ENCODE data around the gene F7.
"Not testable (repeated sequence)": the region's sequence is repeated elsewhere in the genome, so short reads cannot be mapped to it uniquely, and the experiment has no call there.

F7 gene

DNA sequence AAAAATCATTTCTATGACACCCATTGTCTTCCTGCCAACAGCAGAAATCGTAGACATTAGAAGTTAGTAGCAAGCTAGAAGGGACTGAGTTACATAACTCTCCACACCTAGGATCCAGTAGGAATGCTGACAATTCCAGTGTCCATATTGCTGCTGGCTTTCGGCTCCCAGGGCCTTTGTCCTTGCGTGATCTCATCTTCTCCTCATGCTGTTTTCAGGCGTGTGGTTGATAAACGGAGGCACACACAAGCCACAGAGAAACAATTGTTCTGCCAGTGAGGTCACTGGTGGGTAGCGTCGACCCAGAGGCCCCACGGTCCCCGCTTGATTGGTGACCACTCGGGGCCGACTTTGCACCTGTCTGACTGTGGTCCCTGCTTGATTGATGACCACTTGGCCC is 31.6 kb upstream of the F7 start:
- no peak for DNase-seq

DNA sequence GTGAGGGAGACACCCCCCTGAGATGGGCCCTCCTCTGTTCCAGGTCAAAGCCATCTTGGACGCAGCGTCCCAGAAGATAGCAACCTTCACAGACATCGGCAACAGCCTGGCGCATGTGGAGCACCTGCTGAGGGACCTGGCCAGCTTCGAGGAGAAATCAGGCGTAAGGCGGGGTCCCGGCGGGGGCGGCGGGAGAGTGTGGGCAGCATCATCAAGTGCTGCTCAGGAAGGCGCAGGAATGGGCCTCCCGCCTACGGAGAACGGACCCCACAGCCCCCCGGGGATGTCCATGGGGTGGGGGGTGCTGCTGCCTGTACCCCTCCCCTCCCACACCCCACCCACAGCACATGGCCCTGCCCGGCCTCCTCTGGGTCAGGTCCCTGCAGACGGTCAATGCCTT is 31.2 kb upstream of the F7 start:
- DNase-seq: no peak

DNA sequence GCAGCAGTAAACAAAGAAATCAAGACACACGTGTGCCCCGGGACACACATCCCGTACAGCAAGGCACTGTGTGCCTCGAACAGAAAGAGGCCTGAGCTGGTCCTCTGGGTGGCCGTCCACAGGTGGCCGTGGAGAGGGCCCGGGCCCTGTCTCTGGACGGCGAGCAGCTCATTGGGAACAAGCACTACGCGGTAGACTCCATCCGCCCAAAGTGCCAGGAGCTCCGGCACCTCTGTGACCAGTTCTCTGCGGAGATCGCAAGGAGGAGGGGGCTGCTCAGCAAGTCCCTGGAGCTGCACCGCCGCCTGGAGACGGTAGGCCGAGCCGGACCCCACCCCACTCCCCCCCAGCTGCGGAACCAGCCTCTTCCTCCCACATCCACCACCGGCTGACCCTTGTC is 30.7 kb upstream of the F7 start:
- DNase-seq: no peak

DNA sequence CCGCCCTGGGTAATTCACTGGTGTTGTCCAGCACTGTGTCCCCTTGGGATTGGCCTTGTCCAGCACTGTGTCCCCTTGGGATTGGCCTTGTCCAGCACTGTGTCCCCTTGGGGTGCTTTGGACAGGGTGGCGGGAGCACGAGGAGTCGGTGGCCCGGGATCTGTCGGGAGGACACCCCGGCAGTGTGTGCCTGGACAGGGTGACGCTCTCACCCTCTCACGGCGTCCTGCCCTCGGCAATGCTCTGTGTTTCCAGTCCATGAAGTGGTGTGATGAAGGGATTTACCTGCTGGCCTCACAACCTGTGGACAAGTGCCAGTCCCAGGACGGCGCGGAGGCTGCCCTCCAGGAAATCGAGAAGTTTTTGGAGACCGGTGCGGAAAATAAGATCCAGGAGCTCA is 29.9 kb upstream of the F7 start:
- no peak for DNase-seq

- DNase-seq: no peak
These were observed 28.8 kb upstream of the F7 start for GRCh38 chr13:113076681-113077401.

DNA sequence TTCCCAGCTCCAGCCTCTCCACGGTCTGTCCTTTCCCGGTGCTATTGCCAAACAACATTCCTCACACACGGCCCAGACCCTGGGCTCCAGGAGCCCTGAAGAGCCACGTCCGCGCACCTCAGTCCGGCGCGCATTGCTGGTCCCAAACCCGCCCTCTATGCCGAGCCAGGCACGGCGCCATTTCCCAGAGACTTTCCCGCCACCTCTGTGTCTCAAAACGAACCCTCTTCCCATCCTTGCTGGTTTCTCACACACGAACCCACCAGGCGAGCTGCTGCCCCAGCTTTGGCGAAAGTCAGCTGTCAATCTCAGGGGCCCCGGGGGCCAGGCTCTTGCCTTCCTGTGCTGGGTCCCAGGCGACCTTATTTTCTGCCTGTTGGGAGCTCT is 28.0 kb upstream of the F7 start:
- DNase-seq: no peak

- no peak for DNase-seq
These were observed 27.4 kb upstream of the F7 start for GRCh38 chr13:113077953-113078901.

DNA sequence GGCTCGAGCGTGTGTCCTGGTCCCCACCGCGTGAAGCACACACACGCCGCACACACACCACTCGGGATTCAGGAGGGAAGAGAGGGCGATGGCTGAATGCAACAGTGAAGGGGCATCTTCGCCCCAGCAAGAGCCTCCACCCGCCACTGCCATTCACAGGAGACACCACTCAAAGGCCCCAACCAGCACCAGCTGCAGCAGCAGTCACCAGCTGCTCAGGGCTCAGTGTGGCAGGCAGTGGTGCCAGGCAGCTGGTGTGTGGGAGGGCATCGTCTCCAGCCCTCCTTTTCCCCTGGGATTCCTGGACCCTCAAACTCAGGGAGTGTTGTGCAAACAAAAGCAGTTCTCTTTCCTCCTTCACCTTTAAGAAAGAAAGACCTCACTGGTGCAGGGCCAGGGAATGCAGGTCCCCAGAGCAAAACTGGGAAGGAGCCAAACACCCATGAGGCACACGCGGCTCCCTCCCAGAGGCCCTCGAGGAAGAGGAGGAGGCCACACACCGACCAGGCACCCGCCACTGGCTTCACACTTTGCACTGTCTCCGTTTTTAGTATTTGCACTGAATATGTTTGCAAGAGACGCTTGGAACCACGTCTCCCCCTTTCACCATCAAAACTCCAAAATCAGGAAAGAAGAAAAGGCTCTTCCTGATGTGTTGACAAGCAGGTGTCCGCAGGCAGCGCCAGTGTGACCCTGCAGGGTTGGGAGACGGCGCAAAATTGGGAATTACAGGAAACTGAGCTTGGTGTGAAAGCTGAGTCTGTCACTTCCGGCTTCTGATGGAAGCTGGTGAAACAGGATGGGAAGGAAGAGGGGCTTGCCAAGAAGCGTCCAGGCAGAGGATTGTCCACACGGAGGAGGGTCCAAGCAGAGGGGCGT is 26.4 kb upstream of the F7 start:
- DNase-seq: no peak

GRCh38 chr13:113079781-113080080 is 25.9 kb upstream of the F7 start:
- DNase-seq: not testable (repeated sequence)

DNA sequence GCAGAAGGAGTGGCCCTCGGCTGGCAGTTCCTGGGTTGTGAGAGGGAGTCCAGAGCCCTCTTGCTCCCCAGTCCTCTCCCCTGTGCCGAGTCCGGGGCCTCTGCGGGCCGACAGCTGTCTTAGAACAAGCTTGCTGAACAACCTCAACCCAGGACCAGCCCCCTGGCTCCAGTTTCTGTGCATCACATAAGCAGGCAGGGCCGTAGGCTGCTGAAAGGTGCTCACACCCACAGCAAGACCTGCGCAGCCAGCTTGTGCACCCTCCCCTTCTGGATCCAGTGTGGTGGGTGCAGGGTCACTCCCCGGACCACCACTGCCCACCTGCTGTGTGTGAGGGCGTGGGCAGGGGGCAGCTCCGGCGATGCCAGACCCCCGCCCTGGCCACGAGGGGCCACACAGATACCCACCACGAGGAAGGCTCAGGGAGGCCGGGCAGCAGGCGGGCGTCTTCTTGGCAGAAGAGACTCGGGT is 25.2 kb upstream of the F7 start:
- no peak for DNase-seq

DNA sequence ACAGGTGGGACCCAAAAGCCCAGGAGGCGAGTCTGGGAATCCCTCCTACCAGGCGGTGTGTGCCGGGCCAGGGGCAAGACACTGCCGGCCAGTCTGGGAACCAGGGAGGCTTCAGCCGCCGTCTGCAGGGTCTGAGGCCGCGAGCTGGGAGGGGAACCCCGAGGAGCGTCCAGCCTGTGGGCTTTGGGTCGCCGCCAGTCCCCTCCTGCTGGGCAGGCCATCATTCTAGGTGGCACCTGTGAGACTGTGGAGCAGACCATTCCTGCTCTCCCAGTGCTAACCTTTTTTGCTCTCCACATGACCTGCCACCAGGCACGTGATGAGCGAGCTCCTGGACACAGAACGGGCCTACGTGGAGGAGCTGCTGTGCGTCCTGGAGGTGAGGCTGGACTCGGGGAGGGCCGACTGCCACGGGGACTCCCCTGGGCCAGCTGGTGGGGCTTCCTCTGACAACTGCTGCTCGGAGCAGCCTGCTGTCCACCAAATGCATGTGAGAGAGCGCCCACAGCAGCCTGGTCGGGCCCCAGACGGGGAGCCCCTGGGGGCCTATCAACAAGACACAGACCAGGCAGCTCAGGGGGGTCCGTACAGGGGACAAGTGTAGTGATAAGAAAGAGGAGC is 24.6 kb upstream of the F7 start:
- no peak for DNase-seq

DNA sequence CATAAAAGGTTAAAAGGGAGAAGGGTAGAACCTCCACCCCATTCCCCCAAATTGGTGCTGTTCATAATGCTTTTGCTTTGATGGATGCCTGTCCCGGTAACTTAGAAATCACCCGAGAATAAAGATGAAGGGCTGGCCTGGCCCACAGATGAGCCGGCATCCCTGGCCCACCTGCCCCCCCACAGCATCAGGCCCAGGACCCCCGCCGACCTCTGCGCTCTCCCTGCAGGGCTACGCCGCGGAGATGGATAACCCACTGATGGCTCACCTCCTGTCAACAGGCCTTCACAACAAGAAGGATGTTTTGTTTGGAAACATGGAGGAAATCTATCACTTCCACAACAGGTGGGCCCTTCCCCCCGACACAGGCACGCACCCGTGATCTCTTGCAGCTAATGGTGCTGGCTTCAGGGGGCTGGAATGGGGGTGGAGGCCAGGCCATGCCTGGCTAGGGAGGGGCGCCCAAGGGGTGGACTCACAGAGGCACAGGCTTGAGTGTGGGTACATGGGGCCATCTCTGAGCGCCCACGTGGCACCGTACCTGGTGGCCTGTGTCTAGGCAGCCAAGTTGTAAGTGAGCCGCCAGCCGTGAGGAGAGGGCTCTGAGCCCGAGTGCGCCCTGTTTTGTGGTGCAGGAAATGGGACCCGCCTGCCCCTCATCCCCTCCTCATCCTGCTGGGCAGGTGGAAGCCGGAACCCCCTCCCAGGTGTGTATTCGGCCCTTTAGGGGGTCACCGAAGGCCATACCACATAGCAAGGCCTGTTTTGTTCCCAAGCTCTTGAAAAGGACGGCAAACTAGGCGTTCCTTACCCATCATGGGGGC is 23.2 kb upstream of the F7 start:
- no peak for DNase-seq

- DNase-seq: no peak
These were observed 22.6 kb upstream of the F7 start for GRCh38 chr13:113083022-113083373.

DNA sequence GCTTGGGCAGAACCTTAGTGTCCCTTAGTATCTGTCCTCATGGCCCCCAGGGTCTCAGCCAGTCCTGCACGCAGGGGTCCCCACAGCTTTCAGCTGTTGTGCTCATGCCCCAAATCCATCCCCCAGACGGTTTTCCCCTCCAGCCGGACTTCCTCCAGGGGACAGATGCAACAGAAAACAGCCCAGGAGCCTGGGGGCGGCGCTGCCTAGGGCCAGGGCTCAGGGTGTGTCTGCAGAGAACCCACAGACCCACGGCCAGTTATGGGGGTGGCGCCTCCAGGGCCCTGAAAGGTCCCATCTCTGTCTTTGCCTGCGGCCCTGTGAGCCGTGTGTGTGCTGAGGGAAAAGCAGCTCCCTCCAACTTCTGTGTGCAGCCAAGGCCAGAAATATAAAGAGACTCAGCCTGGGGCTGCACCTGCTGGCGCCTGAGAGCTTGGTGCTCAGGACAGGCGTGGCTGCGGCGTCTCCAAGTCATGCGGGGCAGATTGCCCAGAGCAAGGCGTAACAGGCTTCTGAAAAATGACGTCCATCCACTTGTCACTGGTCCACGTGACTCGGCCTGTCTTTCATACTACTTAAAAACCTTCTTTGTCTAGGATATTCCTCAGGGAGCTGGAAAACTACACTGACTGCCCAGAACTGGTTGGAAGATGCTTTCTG is 22.1 kb upstream of the F7 start:
- DNase-seq: no peak

GRCh38 chr13:113084094-113084942 is 21.3 kb upstream of the F7 start:
- DNase-seq: no peak

DNA sequence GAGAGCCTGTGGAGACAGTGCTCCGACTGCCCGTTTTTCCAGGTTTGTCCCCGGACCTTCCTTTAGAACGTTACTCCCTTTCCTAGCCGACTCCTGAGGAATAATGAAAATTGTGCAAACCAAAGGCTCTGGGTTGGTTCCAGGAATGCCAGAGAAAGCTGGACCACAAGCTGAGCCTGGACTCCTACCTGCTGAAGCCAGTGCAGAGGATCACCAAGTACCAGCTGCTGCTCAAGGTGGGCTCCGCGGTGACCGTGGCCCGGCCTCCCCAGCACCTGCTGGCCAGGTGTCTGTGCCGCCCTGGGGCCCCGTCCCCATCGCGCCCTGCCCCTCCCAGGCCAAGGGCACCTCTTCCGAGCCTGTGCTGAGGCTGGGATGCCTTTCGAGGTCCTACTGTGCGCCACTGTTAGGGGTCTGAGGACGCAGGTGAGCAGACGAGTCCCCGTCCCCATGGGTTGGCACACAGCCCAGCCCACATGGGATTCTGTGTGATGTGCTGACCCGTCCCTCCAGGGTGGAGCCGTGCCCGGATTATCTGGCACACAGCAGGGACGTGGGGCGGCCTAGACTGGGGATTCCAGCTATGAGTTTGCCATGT is 20.5 kb upstream of the F7 start:
- no peak for DNase-seq

- DNase-seq: no peak
These were observed 19.4 kb upstream of the F7 start for GRCh38 chr13:113086031-113086750.

GRCh38 chr13:113086991-113087922 is 18.3 kb upstream of the F7 start:
- DNase-seq: no peak
